GM19239 (cell line): Measurements from ENCODE around the gene COX7A2L.
"Not testable (repeated sequence)": the region's sequence is repeated elsewhere in the genome, so short reads cannot be mapped to it uniquely, and the experiment has no call there.

Source experiments
- DNase-seq: peaks from one replicate; pipeline ENCODE4 v3.0.0; 2011; ENCODE audit warnings: low spot score; ENCODE audit not compliant: insufficient read length
- FAIRE-seq: peaks from 2 replicates; lab custom pipeline; 2011; peaks lifted over from hg19 to GRCh38; lab: Jason Lieb, UNC

The COX7A2L gene, protein sequence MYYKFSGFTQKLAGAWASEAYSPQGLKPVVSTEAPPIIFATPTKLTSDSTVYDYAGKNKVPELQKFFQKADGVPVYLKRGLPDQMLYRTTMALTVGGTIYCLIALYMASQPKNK

GRCh38 chr2:42360890-42361727 is at the start of gene COX7A2L:
Gene COX7A2L, minus strand, starts transcription at chr2:42361217. Its CDS starts 56 bp downstream, at chr2:42361161.
- peak; percentile 80 for DNase-seq
- peak; percentile 98 for FAIRE-seq

- DNase-seq = no peak
- no peak for FAIRE-seq
These were observed 47.0 kb upstream of the COX7A2L start for GRCh38 chr2:42408009-42408408.

DNA sequence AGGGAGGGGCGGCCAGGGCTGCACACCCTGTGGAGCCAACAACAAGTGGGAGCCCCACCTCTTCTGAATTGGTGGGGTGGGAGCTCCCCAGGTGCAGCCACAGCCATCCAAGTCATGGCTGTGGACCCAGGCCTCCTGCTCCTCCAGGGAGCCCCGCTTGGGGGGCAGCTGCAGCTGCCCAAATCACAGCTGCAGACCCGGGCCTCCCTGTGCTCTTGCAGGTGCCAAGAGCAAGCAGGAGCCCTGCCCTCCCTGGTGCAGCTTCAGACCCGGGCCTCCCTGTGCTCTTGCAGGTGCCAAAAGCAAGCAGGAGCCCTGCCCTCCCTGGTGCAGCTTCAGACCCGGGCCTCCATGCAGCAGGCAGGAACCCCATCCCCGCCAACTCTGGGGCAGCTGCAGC is 46.5 kb upstream of the COX7A2L start:
- FAIRE-seq (no peak), DNase-seq (no peak)

- DNase-seq (no peak), FAIRE-seq (no peak)
These were observed 43.7 kb upstream of the COX7A2L start for GRCh38 chr2:42404676-42405075.

DNA sequence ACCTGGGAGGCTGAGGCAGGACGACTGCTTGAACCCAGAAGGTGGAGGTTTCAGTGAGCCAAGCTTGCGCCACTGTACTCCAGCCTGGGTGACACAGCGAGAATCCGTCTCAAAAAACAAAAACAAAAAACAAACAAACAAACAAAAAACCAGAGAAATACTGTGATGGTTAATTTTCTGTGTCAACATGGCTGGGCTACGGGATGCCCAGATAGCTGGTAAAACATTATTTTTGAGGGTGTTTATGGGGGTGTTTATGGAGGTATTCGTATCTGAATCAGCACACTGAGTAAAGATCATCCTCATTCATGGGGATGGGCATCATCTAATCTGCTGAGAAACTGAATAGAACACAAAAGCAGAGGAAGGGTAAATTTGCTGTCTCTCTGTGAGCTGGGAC is 40.8 kb upstream of the COX7A2L start:
- no peak for DNase-seq
- no peak for FAIRE-seq

- not testable (repeated sequence) for DNase-seq, FAIRE-seq
These were observed 37.0 kb upstream of the COX7A2L start for GRCh38 chr2:42398052-42398451.

- FAIRE-seq, DNase-seq: not testable (repeated sequence)
These were observed 32.3 kb upstream of the COX7A2L start for GRCh38 chr2:42393320-42393719.

DNA sequence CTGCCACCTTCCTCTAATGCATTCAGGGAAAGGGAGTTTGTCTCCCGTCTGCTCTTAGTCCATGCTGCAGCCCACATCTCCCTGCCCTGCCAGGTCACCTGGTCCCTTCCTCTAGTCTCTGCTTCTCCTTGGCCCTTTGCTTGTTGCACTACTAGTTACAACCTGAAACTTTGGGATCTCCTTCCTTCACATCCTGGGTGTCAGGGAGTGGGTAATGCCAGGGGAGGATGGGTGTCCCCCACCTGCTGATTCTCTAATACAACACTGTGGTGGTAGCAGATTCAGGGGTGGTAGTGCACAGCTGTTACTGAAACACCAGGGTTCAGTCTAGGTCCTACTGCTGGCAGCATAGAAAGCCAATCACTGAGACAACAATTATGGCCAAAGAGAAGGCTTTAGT is 31.2 kb upstream of the COX7A2L start:
- DNase-seq = no peak
- FAIRE-seq = no peak

GRCh38 chr2:42390401-42390969 is 29.5 kb upstream of the COX7A2L start:
- DNase-seq = no peak
- no peak for FAIRE-seq

- DNase-seq (peak; percentile 21), FAIRE-seq (no peak)
These were observed 25.7 kb upstream of the COX7A2L start for GRCh38 chr2:42386682-42387081.

DNA sequence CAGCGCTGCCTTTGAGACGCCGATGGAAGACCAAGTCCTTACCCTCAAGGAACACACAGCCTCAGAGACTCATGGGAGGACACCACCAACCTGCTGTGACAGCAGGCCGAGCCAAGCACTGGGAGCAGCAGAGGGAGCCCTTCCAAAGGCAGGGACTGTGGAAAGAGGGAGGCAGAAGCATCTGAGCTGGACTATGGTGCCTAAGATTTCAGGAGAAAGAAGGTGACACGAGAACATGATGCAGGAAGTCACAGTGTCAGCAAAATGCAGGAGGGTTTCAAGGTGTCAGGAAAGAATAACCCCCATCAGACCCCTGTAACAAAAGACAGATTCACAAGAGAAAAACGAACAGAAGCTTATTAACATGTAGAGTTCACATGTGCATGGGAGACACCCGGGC is 24.2 kb upstream of the COX7A2L start:
- DNase-seq (no peak), FAIRE-seq (no peak)

DNA sequence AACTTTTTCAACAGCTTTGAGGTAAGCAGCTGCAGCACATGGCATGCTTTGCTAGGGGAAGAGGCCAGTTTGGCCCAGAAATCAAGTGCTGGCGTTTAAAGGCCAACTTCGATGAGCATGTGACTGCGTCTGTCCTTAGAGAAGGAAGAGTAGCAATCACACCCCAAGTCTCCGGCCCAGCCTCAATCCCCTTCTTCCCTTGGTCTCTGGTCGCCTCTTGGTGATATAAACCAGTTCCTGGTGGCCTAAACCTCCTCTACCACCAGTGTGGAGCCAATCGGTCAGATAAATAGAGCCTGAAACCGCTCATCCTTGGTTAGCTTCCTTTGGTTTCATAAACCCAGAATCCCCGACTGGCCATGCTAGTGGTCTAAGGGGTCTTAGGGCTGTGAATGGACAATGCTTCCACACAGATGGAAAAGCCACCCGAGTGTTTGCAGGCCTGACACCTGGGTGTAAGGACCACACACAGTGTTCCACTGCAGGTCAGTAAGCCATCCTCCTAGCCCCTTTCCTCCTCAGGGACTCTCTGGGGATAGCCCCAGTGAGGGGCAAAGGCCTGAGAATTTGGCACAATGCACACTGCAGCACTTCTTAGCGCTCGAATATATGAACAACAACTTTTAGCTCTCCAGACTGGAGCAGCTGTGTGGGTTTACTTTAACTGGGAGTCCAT is 23.0 kb upstream of the COX7A2L start:
- FAIRE-seq (no peak), DNase-seq (no peak)

DNA sequence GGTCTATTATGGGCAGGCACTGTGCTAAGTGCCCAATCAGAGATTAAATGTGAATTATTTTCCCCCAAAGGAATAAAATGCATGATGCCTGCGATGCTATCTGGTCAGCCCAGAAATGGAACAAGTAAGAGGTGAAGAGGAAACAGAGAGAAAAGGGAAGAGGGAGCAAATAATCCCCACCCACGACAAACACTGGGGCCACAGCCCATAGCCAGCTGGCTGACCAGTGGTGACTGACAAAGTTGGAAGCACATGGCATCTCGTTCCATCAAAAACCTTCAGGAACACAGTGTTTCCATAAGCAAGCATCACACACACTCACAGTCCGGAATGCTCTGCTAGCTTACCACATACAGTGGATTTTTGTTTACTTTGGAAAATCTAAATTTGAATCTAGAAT is 21.1 kb upstream of the COX7A2L start:
- DNase-seq (no peak), FAIRE-seq (no peak)

DNA sequence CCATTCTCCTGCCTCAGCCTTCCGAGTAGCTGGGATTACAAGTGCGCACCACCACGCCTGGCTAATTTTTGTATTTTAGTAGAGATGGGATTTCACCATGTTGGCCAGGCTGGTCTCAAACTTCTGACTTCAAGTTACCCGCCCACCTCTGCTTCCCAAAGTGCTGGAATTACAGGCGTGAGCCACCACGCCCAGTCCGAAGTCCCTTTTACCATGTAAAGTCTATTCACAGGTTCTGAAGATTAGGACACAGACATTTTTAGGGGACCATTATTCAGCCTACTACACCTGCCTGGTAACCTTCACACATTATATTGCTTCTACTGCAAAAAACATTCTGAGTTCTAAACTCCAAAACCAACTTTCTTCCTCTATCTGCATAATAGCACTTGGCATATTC is 19.0 kb upstream of the COX7A2L start:
- not testable (repeated sequence) for DNase-seq, FAIRE-seq

- DNase-seq (no peak), FAIRE-seq (no peak)
These were observed 17.4 kb upstream of the COX7A2L start for GRCh38 chr2:42378415-42378814.

DNA sequence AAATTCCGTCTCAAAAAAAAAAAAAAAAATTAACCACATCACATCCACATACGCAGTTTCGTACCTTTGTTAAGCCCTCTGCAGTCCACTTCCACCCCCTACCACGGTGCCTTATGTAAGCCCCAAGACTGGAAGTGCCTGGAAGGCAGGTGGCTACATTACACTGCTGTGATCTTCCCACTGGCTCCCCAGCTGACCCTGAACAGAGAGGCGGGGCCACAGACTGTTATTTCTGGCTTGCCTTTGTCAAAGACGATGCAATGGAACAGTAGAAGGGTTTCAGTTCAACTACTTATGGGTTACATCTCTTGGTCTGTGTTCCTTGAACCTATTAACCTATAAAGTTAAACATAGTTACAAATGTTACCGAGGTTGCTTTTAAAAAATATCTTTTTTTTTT is 15.7 kb upstream of the COX7A2L start:
- FAIRE-seq = no peak

DNA sequence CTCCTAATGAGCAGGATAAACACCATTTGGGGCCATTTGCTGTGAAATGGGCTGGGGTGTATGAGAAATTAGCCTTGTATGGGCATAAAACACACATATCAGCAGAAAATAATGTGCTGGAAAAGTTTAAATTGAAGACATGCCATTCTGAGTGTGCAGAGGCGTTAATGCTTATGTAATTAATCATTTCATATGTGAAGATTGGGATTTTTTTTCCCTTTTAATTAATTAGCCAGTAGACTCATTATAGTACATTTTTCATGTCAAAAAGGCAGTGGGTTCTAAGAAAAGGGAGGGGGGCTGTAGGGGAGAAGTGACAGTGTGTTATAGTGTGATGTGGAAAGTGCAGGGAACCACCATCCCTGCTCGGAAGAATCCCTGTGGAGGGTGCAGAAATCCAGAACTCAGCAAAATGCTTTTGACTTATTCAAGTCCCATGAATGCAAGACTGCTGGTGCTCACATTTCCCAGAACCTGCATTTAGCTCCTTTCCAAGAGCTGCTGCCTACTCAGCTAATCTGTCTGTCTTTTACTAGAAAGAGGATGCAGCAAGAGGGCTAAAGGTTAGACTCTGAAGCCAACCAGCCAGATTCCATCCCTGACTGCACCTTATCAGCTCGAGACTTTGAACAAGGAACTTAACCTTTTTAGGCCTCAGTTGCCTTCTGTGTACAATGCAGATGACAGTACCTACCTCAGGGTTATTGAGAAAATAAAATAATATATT is 11.6 kb upstream of the COX7A2L start:
- DNase-seq (no peak), FAIRE-seq (no peak)

More for the DNA sequence above, 15.7 kb upstream of the COX7A2L start:
- no peak for DNase-seq

DNA sequence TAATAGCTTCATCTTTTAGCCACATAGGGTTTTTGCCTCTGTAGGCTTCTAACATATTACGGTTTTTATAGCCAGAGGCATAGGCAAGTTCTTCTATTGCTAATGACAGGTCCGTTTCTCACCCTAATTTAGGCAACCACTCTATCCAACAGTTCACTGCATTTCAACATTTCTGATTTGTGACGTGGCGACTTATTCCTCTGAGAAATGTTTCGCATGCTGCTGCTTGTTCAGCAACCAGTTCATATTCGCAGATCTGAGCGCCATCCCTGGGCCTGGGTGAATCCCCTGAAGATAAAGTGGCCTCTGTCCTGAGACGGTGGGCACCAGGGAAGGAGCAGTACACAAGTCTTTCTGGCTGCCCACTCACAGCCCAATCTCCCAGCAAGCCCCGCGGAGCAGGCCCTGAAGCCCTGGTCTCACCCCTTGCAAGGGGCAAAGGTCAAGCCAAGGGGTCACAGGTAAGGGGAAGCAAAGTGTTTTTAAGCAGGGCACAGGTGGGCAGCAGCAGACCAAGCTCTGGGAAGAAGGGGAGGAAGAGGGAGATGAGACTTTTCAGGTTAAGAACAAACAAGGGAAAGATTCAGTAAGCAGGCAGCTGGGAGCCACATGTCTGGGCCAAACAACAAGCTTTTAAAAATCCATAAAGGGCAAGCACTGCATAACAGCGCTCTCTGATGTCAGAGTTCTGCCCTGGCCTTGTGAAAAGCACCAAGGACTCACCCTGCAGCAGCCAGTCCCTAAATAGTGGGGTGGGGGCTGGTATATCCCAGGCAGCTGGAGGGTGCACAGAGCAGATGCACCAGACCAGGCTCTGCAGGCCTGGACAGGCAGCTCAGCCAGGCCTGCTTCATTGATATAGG is 10.8 kb upstream of the COX7A2L start:
- no peak for DNase-seq
- FAIRE-seq = no peak

DNA sequence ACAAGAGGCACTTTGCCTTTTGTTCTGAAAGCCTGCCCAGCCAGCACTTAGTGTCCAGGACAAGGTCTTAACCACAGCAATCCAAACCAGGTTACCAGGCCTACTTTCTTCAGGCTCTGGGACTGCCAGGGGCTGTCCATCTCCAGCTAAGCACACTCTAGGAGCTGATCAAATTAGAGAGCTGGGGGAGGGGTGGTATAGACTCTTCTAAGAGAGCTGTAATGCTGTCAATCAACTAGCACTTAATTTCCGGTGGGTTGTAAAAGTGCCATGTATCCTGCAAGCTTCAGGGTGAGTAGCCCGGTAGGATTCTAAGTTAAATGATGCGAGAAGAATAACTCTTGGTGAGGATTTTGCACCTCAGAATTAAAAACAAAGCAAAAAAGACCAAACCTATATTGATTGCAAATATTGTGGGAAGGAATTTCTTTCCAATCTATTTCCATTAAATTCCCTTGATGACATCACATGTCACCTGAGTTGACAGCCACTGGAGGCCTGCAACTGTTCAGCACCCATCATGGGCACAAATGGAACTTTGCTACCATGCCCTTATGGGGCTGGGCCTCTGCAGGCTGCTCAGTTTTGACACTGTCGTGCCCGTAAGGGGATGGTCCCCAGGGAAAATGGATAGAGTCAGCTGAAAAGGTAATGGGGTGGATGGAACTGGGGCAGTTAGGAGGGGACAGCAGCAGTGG is 8.7 kb upstream of the COX7A2L start:
- no peak for FAIRE-seq
- no peak for DNase-seq
